Activated CD8-positive, alpha-beta T cell treated with anti-CD3 and anti-CD28 coated beads for 36 hours (primary cell): Measurements from ENCODE around the gene ZNF750. TPM values are rescaled to one million over a fixed set of nuclear protein-coding genes. Genes with fewer than 3 reads are reported as not detected.

Source experiments
- ATAC-seq: fragments of 200-7000 bp; cut with Tn5 transposase; one replicate; pipeline ENCODE4 v1.10.0; 2021; ENCODE audit warnings: mild to moderate bottlenecking, moderate library complexity
- CTCF ChIA-PET: fragments of 350-600 bp; sonication (Branson Sonifier 250); formaldehyde crosslinking; loops from one replicate; lab custom pipeline; 2021; ENCODE audit warnings: antibody characterized with exemption; lab: Charles Lee
- POLR2A ChIA-PET: fragments of 350-600 bp; sonication (Branson Sonifier 250); formaldehyde crosslinking; loops from one replicate; lab custom pipeline; 2021; ENCODE audit warnings: antibody characterized with exemption; lab: Charles Lee
- DNase-seq: peaks from one replicate; pipeline ENCODE4 v3.0.0-alpha.2; 2020
- H3K27ac Mint-ChIP-seq: one replicate; pipeline ENCODE4 v1.8.0; 2021; ENCODE audit warnings: mild to moderate bottlenecking, mixed read lengths
- H3K27me3 Mint-ChIP-seq: one replicate; pipeline ENCODE4 v1.8.0; 2021; ENCODE audit warnings: mixed read lengths
- H3K36me3 Mint-ChIP-seq: one replicate; pipeline ENCODE4 v1.8.0; 2021; ENCODE audit warnings: low read depth, mixed read lengths
- H3K4me1 Mint-ChIP-seq: one replicate; pipeline ENCODE4 v1.8.0; 2021; ENCODE audit warnings: low read depth, mixed read lengths
- H3K4me3 Mint-ChIP-seq: one replicate; pipeline ENCODE4 v1.8.0; 2021; ENCODE audit warnings: mild to moderate bottlenecking, moderate library complexity, mixed read lengths
- H3K9me3 Mint-ChIP-seq: one replicate; pipeline ENCODE4 v1.8.0; 2021; ENCODE audit warnings: mixed read lengths
- intact Hi-C: fragments of 100-400 bp; cut with micrococcal nuclease; formaldehyde crosslinking; loops from one replicate; pipeline ENCODE4 v1.10.0; 2022
- total RNA-seq, 2 experiments: library from RNA; stranded (reverse); gene quantifications; one replicate each; pipeline ENCODE4 v1.2.3, GENCODE V29; 2021
- TF ChIP-seq, protein P1 (sequence below): fragments of 200-600 bp; IDR thresholded peaks from one replicate; pipeline ENCODE4 v1.8.0; 2022; ENCODE audit warnings: antibody characterized with exemption, mild to moderate bottlenecking

Gene ZNF750
- total RNA-seq, 2 experiments from 2014 or later: not detected

DNA sequence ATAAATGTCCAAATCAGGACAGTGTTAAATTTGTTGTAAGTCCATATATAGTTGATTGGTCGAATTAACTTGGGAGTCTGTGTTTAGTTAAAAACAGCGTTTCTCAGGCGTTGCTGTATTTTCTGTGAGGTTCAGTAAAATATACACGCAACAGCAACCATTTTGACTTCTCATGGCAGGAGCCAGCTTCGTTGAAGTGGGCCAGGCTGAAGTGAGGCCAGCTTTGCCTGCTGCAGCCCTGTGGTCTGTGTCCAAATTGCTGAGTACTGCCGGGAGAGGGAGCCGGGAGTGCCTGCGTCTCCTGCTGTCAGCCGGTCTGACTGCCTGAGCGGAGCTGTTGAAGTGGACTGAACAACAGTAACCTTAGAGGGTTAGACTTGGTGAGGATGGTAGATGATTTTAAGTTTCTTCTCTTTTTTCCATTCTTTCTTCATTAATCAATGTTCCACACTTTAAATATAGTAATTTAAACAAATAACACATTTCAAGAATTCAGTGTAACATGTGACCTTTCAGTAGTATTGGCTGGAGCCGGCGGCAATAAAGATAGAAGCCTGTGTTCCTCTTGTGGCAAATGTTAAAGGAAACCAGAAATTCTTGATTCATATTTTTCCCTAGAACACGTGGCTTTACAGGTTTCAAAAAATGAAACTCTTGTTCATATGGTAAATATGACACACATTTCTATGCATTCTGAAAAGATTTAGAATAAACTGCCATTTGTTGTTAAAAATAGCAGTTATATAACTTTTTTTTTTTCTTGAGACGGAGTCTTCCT, 37.0 kb upstream of the ZNF750 start:
- Mint-ChIP-seq H3K4me3 (no peak overlapping the region), H3K36me3 (peaks cover 11% of the 10 kb centered on the region), H3K4me1 (peaks cover 46% of the 10 kb centered on the region), H3K9me3 (no peaks in the 10 kb centered on the region), H3K27me3 (no peaks in the 10 kb centered on the region), H3K27ac (peak overlapping the region; percentile 52)
- no peak for DNase-seq
- ATAC-seq: peak; percentile 42
- ChIA-PET POLR2A (interaction anchor here (1.0 to 1.2 kb wide), 3 partner anchors 12 to 17 kb away, joined by 3 read pairs; no protein-coding TSS in a partner anchor), CTCF (interaction anchor here (1.1 to 2.1 kb wide), 3 partner anchors 9 to 43 kb away, joined by 5 to 9 read pairs (median 5); no protein-coding TSS in a partner anchor)
- intact Hi-C loops: no loop called here
- TF ChIP-seq, protein P1, sequence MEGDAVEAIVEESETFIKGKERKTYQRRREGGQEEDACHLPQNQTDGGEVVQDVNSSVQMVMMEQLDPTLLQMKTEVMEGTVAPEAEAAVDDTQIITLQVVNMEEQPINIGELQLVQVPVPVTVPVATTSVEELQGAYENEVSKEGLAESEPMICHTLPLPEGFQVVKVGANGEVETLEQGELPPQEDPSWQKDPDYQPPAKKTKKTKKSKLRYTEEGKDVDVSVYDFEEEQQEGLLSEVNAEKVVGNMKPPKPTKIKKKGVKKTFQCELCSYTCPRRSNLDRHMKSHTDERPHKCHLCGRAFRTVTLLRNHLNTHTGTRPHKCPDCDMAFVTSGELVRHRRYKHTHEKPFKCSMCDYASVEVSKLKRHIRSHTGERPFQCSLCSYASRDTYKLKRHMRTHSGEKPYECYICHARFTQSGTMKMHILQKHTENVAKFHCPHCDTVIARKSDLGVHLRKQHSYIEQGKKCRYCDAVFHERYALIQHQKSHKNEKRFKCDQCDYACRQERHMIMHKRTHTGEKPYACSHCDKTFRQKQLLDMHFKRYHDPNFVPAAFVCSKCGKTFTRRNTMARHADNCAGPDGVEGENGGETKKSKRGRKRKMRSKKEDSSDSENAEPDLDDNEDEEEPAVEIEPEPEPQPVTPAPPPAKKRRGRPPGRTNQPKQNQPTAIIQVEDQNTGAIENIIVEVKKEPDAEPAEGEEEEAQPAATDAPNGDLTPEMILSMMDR: no peak

DNA sequence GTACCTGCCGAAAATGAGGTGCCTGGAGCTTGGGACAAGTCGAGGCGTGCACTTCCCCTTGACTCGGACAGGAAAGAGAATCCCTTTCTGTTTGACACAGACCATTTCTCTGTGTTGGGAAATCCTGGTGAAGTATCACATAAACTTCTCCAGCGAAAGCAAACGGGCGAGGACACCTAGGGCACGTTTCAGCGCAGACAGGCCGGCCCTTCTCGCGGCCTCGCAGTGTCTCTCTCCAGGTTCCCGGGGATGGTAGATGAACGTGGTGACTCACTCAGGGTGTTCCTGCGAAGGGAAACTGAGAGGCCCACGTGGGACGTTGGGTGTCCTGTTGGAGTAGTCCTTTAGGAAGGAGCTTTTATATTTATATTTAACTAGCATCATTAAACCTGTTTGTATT, 36.3 kb upstream of the ZNF750 start:
- H3K36me3 Mint-ChIP-seq: peaks cover 13% of the 10 kb centered on the region
- ChIA-PET CTCF (interaction anchor here (0.9 to 2.1 kb wide), 5 partner anchors 9 to 323 kb away, joined by 3 to 9 read pairs (median 5); no protein-coding TSS in a partner anchor), POLR2A (interaction anchor here (0.6 to 1.2 kb wide), 4 partner anchors 11 to 185 kb away, joined by 3 read pairs; no protein-coding TSS in a partner anchor)
- H3K9me3 Mint-ChIP-seq: no peaks in the 10 kb centered on the region
- DNase-seq (no peak), ATAC-seq (no peak)
- no peaks in the 10 kb centered on the region for H3K27me3 Mint-ChIP-seq
- TF ChIP-seq, protein P1: no peak
- no peak overlapping the region for H3K4me3 Mint-ChIP-seq
- H3K27ac Mint-ChIP-seq: no peak overlapping the region
- intact Hi-C loops: no loop called here
- peaks cover 47% of the 10 kb centered on the region for H3K4me1 Mint-ChIP-seq

GRCh38 chr17:82875407-82875856, 35.6 kb upstream of the ZNF750 start:
- no peak overlapping the region for H3K4me3 Mint-ChIP-seq
- H3K36me3 Mint-ChIP-seq: peaks cover 18% of the 10 kb centered on the region
- H3K4me1 Mint-ChIP-seq: peaks cover 52% of the 10 kb centered on the region
- no peaks in the 10 kb centered on the region for H3K9me3 Mint-ChIP-seq
- ATAC-seq: no peak
- intact Hi-C loops: no loop called here
- TF ChIP-seq, protein P1: no peak
- POLR2A ChIA-PET: interaction anchor here (0.6 to 1.0 kb wide), 2 partner anchors 11 to 184 kb away, joined by 3 read pairs; no protein-coding TSS in a partner anchor
- CTCF ChIA-PET: interaction anchor here (0.9 to 2.1 kb wide), 5 partner anchors 11 to 324 kb away, joined by 3 to 9 read pairs (median 4); no protein-coding TSS in a partner anchor
- H3K27ac Mint-ChIP-seq: no peak overlapping the region
- DNase-seq: no peak
- H3K27me3 Mint-ChIP-seq: no peaks in the 10 kb centered on the region

- H3K4me3 Mint-ChIP-seq: no peak overlapping the region
- ChIA-PET POLR2A (interaction anchor here (0.5 kb wide), 1 partner anchor 17 kb away, joined by 3 read pairs; no protein-coding TSS in a partner anchor), CTCF (interaction anchor here (1.1 kb wide), 1 partner anchor 44 kb away, joined by 4 read pairs; no protein-coding TSS in a partner anchor)
- no peak for DNase-seq
- H3K9me3 Mint-ChIP-seq: no peaks in the 10 kb centered on the region
- H3K27ac Mint-ChIP-seq: no peak overlapping the region
- no peak for ATAC-seq
- H3K36me3 Mint-ChIP-seq: peaks cover 24% of the 10 kb centered on the region
- no peaks in the 10 kb centered on the region for H3K27me3 Mint-ChIP-seq
- TF ChIP-seq, protein P1: no peak
- intact Hi-C loops: no loop called here
- H3K4me1 Mint-ChIP-seq: peaks cover 48% of the 10 kb centered on the region
Observed at GRCh38 chr17:82874011-82874835, 34.4 kb upstream of the ZNF750 start.
